HG02798 (cell line): ENCODE measurements around the gene FGF22.

Source experiments
- ATAC-seq: cut with Tn5 transposase; IDR thresholded peaks from one replicate; pipeline ENCODE4 v1.9.1; 2021; ENCODE audit warnings: mild to moderate bottlenecking; ENCODE audit not compliant: unreplicated experiment, poor library complexity

FGF22 gene

GRCh38 chr19:676339-677105 lies 36.8 kb downstream of the FGF22 start, which contains the start of gene FSTL3:
FSTL3 (plus strand) TSS chr19:676392; CDS start chr19:676424, 32 bp downstream.
- ATAC-seq = no peak

DNA sequence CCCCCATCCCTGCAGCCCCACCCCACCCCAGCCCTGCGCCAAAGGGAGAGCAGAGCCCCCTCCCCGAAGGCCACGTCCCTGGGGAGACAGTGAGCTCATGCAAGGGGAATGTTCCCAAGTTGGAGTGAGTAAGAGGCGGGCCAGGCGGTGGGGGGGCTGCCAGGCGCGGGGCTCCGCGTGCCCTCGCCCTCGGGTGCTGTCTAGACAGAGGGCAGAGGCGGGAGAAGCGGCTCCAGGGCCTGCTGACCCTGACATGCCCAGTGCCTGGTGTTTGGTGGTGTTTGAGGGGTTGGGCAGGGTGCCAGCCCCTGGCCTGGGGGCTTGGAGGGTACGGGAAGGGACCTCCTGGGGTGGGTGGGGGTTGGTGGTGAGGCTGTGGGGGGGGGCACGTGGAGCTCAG lies 37.5 kb downstream of the FGF22 start:
- no peak for ATAC-seq

DNA sequence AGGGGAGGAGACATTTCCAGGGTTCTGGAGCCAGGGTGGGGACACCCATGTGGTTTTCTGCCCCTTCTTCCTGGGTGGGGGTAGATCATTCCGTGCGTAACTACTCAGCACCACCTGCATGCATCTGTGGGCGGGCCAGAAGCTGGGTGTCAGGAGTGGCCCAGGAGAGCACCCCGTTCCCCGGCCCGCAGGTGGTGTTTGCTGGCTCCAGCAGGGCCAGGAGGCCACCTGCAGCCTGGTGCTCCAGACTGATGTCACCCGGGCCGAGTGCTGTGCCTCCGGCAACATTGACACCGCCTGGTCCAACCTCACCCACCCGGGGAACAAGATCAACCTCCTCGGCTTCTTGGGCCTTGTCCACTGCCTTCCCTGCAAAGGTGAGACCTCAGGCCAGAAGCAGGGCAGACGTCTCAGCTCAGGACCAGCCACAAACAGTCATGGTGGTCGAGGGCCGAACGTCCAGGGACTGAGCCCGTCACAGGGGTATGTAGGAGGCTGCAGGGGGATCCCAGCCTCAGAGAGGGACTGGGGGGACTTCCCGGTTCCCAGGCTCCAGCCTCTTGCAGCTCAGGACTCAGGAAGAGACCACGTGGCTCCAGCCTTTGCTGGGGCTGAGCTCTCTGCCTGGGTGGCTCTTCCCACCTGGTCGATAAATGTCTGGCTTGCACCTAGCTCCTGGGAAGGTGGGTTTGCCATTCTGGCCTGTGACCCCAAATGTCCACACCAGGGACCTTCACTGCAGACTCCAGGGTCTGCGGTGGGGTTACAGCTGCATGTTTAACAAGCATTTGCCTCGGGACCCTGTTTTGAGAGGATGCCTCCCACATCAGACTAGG lies 38.1 kb downstream of the FGF22 start:
- ATAC-seq = no peak

- no peak for ATAC-seq
Observed at GRCh38 chr19:678791-679388, 39.2 kb downstream of the FGF22 start.

DNA sequence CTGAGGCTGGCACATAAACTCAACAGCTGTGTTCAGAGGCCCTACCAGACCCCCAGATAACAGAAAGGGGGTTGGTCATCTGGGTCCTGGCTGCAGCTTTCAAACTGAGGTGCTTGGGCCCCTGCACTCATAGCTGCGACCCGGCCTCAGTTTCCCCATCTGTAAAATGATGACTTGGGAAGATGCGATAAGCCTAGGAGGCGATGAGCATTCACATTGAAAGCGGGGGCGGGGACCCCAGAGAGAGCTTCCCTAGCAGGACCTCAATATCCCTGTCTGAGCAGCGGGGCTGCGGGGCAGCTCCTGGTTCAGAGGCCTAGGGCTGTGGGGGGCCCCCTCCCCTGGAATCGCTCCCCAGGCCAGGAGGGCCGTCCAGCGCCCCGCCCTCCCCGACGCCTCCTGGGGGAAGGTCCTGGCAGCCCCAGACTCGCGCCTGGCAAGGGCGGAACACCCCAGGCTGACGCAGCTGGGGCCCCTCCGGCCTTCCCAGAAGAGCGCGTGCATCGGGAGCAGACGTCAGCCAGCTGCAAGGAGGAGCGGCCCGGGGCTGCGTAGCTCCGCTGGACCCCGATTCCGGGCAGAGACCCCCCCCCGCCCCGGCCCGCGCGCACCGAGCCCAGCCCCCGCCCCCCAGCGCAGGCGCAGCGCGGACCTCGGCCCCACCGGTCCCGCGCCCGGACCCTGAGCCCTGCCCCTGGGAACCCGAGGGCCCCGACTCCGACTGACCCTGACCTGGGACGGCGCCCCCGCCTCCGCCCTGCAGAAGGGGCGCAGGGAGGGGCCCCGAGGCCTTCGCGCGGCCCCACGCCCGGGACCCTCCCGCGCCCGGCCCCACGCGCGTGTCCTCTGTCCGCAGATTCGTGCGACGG lies 40.0 kb downstream of the FGF22 start:
- peak; percentile 3 for ATAC-seq

DNA sequence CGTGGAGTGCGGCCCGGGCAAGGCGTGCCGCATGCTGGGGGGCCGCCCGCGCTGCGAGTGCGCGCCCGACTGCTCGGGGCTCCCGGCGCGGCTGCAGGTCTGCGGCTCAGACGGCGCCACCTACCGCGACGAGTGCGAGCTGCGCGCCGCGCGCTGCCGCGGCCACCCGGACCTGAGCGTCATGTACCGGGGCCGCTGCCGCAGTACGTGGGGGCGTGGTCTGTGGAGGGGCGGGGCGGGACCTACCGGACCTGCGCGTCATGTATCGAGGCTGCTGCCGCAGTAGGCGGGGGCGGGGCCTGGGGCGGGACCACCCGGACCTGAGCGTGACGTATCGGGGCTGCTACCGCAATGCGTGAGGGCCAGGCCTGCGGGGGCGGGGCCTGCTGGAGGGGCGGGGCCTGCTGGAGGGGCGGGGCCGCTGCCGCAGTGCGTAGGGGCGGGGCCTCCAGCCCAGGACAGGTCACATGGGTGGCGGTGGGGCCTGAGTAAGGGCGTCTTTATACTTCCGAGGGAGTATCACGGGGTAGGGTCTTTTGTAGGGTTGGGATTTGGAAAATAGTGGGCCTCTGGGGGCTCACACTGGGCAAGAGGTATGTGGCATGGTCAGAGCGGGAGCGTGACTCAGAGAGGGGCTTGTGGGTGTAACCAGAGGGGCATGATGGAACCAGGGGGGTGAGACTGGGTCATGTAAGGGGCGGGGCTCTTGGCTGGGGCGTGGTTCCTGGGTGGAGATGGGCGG lies 40.8 kb downstream of the FGF22 start:
- peak; percentile 80 for ATAC-seq

DNA sequence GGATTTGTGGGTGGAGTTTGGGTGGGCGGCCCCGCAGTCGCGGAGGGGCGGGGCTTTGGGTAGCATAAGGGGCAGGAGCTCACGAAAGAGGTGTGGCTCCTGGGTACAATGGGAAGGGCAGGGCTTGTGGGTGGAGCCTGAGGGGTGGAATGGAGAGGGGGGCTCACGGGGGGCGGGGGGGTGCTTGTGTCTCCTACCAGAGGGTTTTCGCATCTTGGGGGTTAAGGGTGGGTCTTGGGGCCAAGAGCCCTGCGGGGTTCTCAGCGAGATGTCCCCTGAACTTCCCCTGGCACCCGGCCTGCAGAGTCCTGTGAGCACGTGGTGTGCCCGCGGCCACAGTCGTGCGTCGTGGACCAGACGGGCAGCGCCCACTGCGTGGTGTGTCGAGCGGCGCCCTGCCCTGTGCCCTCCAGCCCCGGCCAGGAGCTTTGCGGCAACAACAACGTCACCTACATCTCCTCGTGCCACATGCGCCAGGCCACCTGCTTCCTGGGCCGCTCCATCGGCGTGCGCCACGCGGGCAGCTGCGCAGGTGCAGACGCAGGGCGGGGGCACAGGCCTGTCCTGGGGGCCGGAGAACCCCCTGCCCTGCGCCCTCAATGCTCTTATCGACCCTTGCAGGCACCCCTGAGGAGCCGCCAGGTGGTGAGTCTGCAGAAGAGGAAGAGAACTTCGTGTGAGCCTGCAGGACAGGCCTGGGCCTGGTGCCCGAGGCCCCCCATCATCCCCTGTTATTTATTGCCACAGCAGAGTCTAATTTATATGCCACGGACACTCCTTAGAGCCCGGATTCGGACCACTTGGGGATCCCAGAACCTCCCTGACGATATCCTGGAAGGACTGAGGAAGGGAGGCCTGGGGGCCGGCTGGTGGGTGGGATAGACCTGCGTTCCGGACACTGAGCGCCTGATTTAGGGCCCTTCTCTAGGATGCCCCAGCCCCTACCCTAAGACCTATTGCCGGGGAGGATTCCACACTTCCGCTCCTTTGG lies 41.6 kb downstream of the FGF22 start:
- no peak for ATAC-seq

GRCh38 chr19:682678-683320 lies 43.1 kb downstream of the FGF22 start:
- no peak for ATAC-seq

- ATAC-seq = no peak
Observed at GRCh38 chr19:685454-685931, 45.8 kb downstream of the FGF22 start.

DNA sequence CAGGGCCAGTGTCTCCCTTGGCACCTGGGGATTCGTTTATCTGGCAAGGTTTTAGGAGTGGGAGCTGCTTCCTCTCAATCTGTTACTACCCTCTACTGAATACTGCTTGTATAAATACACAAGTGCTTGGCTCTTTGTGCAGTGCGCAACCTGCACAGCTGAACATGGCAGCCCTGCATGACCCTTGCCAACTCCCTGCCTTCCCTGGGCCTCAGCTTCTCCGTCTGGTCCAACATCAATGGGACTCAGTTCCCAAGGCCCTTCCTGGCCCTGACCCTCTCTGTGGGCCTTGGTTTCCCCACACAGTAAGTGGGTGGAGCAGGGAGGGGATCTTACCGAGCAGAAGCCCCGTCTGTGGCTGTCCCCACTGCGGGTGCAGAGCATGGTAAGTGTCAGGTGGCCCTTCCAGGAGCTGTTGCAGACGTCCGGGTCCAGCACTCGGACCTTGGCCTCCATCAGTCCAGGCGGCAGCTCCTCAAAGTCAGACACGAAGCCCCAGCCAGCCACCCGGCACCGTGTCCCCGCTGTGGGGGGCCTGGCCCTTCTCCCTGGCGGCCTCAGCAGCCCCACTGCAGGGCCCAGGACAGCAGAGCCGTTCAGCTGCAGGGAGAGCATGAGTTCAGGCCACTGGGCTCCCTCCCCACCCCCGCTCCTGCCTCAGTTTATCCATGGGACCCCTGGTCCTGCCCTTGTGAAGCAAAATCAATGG lies 47.1 kb downstream of the FGF22 start:
- no peak for ATAC-seq

DNA sequence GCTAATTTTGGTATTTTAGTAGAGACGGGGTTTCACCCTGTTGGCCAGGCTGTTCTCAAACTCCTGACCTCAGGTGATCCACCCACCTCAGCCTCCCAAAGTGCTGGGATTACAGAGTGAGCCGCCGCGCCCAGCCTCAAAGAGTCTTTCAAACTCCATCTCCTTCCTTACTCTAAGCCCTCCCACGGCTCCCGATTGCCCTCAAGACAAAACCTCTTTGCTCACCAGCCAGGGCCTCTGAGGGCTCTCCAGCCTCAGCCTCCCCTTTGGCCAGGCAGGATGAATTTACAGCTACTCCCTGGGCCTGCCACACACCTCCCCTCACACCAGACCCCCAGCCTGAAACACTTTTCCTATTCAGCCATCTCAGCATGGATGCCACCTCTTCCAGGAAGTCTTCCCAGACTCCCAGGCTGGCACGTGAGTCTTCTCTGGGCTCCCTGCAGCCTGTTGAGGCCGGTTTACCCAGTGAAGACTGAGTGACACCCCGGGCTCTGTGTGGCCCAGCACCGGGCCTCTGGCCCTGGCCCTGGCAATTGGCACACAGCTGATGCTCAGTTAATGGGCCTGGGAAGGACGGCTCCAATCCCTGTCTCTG lies 48.0 kb downstream of the FGF22 start:
- no peak for ATAC-seq

GRCh38 chr19:688214-688613 lies 48.5 kb downstream of the FGF22 start:
- no peak for ATAC-seq

DNA sequence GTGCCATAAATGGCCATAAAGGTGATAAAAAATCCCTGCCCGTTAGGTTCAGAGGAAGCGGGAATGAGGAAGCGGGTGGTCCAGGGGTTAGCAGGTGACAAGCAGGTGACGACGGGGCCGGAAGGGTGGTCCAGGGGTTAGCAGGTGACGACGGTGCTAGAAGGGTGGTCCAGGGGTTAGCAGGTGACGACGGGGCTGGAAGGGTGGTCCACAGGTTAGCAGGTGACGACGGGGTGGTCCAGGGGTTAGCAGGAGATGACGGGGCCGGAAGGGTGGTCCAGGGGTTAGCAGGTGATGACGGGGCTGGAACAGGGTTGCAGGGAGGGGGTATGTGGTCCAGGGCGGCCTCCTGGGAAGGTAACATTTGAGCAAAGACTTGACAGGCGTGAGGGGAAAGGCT lies 49.3 kb downstream of the FGF22 start:
- no peak for ATAC-seq

- ATAC-seq = no peak
Observed at GRCh38 chr19:690203-690602, 50.5 kb downstream of the FGF22 start.
